Loucy (cell line): ENCODE measurements around the gene ZNF521.

Experiments
- H2AFZ ChIP-seq: fragments of 200-600 bp; sonication (generic); 2 replicates; pipeline ENCODE4 v1.6.0; 2016; ENCODE audit warnings: antibody characterized with exemption, mild to moderate bottlenecking, low read length, moderate library complexity
- H3F3A ChIP-seq: fragments of 200-600 bp; 2 replicates; pipeline ENCODE4 v1.6.0; 2016; ENCODE audit warnings: antibody characterized with exemption, low read depth, mild to moderate bottlenecking
- H3K27me3 ChIP-seq: fragments of 200-600 bp; sonication (generic); 2 replicates; pipeline ENCODE4 v1.6.1; 2014; ENCODE audit warnings: low read length, mild to moderate bottlenecking; ENCODE audit not compliant: insufficient read depth, poor library complexity, severe bottlenecking
- H3K36me3 ChIP-seq: fragments of 200-600 bp; sonication (generic); 2 replicates; pipeline ENCODE4 v1.6.1; 2016; ENCODE audit warnings: low read length; ENCODE audit not compliant: insufficient read depth
- H3K4me1 ChIP-seq: fragments of 200-600 bp; sonication (generic); 2 replicates; pipeline ENCODE4 v1.5.1; 2014; ENCODE audit warnings: low read length, mild to moderate bottlenecking; ENCODE audit not compliant: insufficient read depth, poor library complexity, severe bottlenecking
- H3K4me2 ChIP-seq: fragments of 200-600 bp; sonication (generic); 2 replicates; pipeline ENCODE4 v1.6.0; 2014; ENCODE audit warnings: antibody characterized with exemption, low read length, low read depth, mild to moderate bottlenecking; ENCODE audit not compliant: poor library complexity, severe bottlenecking
- H3K4me3 ChIP-seq: fragments of 200-600 bp; sonication (generic); 2 replicates; pipeline ENCODE4 v1.5.1; 2014; ENCODE audit warnings: low read length, mild to moderate bottlenecking, mixed read lengths; ENCODE audit not compliant: poor library complexity, severe bottlenecking
- H3K79me2 ChIP-seq: fragments of 200-600 bp; sonication (generic); 2 replicates; pipeline ENCODE4 v1.6.1; 2014; ENCODE audit warnings: low read length; ENCODE audit not compliant: insufficient read depth
- H3K9ac ChIP-seq: fragments of 200-600 bp; sonication (generic); 2 replicates; pipeline ENCODE4 v1.6.0; 2014; ENCODE audit warnings: mild to moderate bottlenecking, low read depth, low read length, moderate library complexity; ENCODE audit not compliant: poor library complexity, severe bottlenecking
- H3K9me2 ChIP-seq: fragments of 200-600 bp; sonication (generic); replicated peaks from 2 replicates; pipeline ENCODE4 v1.6.1; 2016; ENCODE audit warnings: low read depth, low read length, mixed read lengths
- H3K9me3 ChIP-seq: fragments of 200-600 bp; sonication (generic); 2 replicates; pipeline ENCODE4 v1.6.1; 2014; ENCODE audit warnings: mild to moderate bottlenecking, antibody characterized with exemption, low read length, low read depth; ENCODE audit not compliant: insufficient read depth
- H4K20me1 ChIP-seq: fragments of 200-600 bp; sonication (generic); 2 replicates; pipeline ENCODE4 v1.6.0; 2014; ENCODE audit warnings: antibody characterized with exemption, low read length, mild to moderate bottlenecking; ENCODE audit not compliant: insufficient read depth, poor library complexity, severe bottlenecking
- EZH2phosphoT487 ChIP-seq: fragments of 200-600 bp; IDR thresholded peaks from 2 replicates; pipeline ENCODE4 v1.6.1; 2018; ENCODE audit warnings: antibody characterized with exemption, mild to moderate bottlenecking, moderate library complexity, borderline replicate concordance
- TF ChIP-seq, protein P1 (sequence below): fragments of 200-600 bp; sonication (generic); conservative IDR thresholded peaks from 2 replicates; pipeline ENCODE4 v1.5.1; 2014; ENCODE audit warnings: mild to moderate bottlenecking, antibody characterized with exemption, low read length

Gene ZNF521

DNA sequence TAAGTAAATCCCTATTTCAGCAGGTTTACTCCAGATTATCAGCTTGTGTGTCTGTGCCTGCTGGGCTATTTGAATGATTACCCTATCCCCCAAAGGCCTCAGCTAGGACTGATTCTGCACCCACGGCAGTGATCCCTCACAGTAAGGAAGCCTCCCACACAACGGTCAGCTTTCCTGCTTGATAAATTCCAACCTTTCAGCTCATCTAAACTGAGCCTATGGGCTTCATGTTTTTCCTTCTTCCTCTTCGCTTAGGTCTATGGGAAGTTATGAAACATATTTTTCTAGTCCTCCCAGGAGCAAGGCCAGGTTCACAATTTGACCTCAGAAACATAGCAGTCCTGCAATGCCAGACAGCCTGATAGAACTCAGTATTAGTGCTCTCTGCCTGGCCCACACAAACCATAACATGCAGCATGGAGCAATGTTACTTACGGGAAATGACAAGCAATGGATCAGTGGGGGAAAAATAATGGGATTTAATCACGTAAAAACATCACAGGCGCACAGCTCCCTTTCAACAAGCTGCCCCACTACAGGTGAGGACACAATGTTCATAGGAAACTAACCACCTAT, 170.9 kb downstream of the ZNF521 start:
- Histone ChIP-seq H4K20me1 (no peaks in the 10 kb centered on the region), H3K4me3 (no peak overlapping the region), H3K79me2 (peaks cover 7% of the 10 kb centered on the region; the same call in 1 of the 2 replicates), H3K27me3 (no peaks in the 10 kb centered on the region), H3K9me2 (no peaks in the 10 kb centered on the region), H3K9me3 (no peaks in the 10 kb centered on the region), H2AFZ (no peak overlapping the region), H3K4me2 (no peak overlapping the region), H3F3A (no peaks in the 10 kb centered on the region), H3K36me3 (no peaks in the 10 kb centered on the region), H3K9ac (no peak overlapping the region), H3K4me1 (peaks cover 29% of the 10 kb centered on the region)
- TF ChIP-seq EZH2phosphoT487 = no peak
- TF ChIP-seq, protein P1, sequence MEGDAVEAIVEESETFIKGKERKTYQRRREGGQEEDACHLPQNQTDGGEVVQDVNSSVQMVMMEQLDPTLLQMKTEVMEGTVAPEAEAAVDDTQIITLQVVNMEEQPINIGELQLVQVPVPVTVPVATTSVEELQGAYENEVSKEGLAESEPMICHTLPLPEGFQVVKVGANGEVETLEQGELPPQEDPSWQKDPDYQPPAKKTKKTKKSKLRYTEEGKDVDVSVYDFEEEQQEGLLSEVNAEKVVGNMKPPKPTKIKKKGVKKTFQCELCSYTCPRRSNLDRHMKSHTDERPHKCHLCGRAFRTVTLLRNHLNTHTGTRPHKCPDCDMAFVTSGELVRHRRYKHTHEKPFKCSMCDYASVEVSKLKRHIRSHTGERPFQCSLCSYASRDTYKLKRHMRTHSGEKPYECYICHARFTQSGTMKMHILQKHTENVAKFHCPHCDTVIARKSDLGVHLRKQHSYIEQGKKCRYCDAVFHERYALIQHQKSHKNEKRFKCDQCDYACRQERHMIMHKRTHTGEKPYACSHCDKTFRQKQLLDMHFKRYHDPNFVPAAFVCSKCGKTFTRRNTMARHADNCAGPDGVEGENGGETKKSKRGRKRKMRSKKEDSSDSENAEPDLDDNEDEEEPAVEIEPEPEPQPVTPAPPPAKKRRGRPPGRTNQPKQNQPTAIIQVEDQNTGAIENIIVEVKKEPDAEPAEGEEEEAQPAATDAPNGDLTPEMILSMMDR = no peak

DNA sequence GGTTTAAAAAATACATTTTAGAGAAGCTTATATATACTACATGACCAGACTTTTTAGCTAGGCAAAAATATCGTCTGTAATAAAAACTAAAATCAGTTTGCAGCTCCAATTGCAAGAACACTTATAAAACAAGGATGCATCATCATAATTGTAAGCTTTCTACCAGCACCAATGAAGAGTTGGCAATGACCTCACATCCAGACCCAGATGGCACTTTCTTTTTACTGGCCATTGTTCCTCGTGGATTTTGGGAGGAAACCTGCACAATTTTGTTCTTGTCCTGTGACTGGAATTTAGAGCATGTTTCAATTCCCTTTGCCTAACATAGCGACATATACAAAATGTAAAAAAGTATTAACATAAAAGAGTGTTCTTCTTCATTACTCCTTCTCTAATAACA, 174.3 kb downstream of the ZNF521 start:
- no peaks in the 10 kb centered on the region for H3K9me3 ChIP-seq

DNA sequence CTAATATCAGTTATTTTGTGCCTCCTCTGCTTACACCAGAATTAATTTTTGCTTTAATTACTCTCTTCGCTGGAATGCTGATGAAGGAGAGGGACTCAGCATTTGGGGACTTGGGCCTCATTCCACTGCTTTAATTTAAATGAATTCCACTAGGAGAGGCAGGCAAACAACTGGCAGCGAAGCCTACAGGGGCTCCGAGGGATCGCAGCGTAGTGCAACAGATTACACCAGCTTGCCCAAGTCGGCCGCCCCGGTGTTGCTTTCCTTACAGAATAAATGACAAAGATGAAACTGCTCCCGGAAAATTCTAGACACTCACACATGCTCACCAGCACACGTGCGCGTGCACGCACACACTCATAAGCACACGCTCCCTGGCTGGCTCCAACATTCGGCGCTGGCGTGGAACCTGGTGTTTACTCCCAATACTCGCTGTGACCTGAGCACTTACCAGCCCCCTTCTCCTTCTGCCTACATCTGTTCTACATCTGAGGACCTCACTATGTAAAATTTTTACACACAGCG, 175.4 kb downstream of the ZNF521 start:
- Histone ChIP-seq H3K27me3 (no peaks in the 10 kb centered on the region), H3K4me2 (no peak overlapping the region), H3K9ac (no peak overlapping the region), H3K9me3 (no peaks in the 10 kb centered on the region), H3K79me2 (peaks cover 5% of the 10 kb centered on the region; the same call in 1 of the 2 replicates), H3K4me1 (peaks cover 25% of the 10 kb centered on the region), H3K36me3 (no peaks in the 10 kb centered on the region), H4K20me1 (no peaks in the 10 kb centered on the region), H3K9me2 (no peaks in the 10 kb centered on the region), H3F3A (no peaks in the 10 kb centered on the region), H2AFZ (no peak overlapping the region), H3K4me3 (no peak overlapping the region)
- TF ChIP-seq, protein P1 = no peak
- TF ChIP-seq EZH2phosphoT487 = no peak

More for the DNA sequence above, 174.3 kb downstream of the ZNF521 start:
- Histone ChIP-seq H3K9ac (no peak overlapping the region), H3K79me2 (peaks cover 5% of the 10 kb centered on the region; the same call in 1 of the 2 replicates), H3K36me3 (no peaks in the 10 kb centered on the region), H3K27me3 (no peaks in the 10 kb centered on the region), H3K4me2 (no peak overlapping the region), H3F3A (no peaks in the 10 kb centered on the region), H3K9me2 (no peaks in the 10 kb centered on the region), H2AFZ (no peak overlapping the region), H3K4me3 (no peak overlapping the region), H4K20me1 (no peaks in the 10 kb centered on the region), H3K4me1 (peaks cover 25% of the 10 kb centered on the region)
- TF ChIP-seq, protein P1 = no peak
- TF ChIP-seq EZH2phosphoT487 = no peak
